ENCODE results near the gene CADM2. TPM values are rescaled to one million over a fixed set of nuclear protein-coding genes. Genes with fewer than 3 reads are reported as not detected.
"Not testable (repeated sequence)": the region's sequence is repeated elsewhere in the genome, so short reads cannot be mapped to it uniquely, and the experiment has no call there.

The CADM2 gene
- total and polyA plus RNA-seq, 2 donors from 2014 or later, result 0.06 to 0.25 TPM

DNA sequence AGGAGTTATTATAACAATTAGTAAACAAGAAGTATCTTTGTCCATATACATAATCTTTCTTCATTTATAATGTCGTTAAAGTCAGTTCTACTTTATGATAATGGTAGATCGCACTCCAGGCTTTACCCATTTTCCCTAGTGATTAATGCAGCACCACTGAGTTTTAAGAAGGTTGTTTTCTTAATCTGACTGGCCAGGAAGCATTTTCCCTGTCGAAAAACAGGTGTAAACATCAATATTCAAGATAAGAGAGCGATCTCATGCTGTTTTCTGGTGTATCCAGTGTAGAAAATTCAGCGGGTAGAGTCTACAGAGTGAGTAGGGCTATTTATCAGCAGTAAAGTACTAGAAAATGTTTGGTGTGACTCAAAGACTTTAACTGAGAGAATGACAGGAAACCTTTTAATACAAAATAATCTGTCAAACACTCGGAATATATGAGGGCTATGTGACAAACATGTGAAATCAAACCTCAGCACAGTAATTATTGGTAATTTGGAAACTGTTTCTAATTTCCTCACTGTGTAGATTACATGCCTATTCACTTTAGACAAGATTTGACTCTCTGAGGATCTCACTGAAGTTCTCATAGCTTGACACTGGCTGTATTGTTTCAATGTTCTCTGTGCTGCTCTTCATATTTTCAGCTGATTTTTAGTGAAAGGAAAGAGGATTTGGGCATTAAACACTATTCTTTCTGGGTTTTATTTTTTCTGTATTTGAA is 1019.0 kb downstream of the CADM2 start:
- Histone ChIP-seq H3K4me3 (ENCODE audit: low read length in 3 of 3) (no peak overlapping the region), H3K27me3 (ENCODE audit: control insufficient read depth, insufficient read depth, low read length) (no peaks in the 10 kb centered on the region), H3K36me3 (ENCODE audit: control insufficient read depth in 2 of 3, insufficient read depth in 3 of 3, low read length in 3 of 3) (no peaks in the 10 kb centered on the region), H3K27ac (ENCODE audit: low read depth in 2 of 2, low read length in 2 of 2) (no peak overlapping the region), H3K4me1 (ENCODE audit: control insufficient read depth in 2 of 3, insufficient read depth in 2 of 3, low read depth in 1 of 3, low read length in 3 of 3) (no peaks in the 10 kb centered on the region), H3K9ac (ENCODE audit: low read length in 3 of 3) (no peak overlapping the region), H3K9me3 (ENCODE audit: control insufficient read depth in 2 of 3, insufficient read depth in 1 of 3, low read length in 3 of 3) (no peaks in the 10 kb centered on the region)
- FAIRE-seq (no peak), DNase-seq (no peak)
- intact Hi-C loops (cut with DNase I), result no loop called here
- TF ChIP-seq, protein P1, sequence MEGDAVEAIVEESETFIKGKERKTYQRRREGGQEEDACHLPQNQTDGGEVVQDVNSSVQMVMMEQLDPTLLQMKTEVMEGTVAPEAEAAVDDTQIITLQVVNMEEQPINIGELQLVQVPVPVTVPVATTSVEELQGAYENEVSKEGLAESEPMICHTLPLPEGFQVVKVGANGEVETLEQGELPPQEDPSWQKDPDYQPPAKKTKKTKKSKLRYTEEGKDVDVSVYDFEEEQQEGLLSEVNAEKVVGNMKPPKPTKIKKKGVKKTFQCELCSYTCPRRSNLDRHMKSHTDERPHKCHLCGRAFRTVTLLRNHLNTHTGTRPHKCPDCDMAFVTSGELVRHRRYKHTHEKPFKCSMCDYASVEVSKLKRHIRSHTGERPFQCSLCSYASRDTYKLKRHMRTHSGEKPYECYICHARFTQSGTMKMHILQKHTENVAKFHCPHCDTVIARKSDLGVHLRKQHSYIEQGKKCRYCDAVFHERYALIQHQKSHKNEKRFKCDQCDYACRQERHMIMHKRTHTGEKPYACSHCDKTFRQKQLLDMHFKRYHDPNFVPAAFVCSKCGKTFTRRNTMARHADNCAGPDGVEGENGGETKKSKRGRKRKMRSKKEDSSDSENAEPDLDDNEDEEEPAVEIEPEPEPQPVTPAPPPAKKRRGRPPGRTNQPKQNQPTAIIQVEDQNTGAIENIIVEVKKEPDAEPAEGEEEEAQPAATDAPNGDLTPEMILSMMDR (IDR thresholded peaks at IDR 0.05; ENCODE audit: borderline replicate concordance, extremely low read depth, insufficient read depth), result no peak

DNA sequence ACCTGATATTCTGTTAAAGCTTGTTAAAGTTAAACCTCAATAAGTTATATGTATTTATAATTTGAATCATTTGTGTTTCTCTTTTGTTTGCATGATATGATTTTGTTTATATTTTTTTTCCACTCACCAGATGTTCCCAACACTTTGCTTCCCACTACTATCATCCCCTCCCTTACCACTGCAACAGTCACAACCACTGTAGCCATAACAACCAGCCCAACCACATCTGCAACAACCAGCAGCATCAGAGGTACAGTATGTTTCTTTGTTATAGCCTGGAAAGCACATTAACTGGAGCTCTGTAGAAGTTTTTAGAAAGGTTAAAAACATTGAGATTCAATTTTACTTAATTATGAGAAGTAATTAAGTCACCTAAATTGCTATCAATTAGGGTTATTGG is 1020.2 kb downstream of the CADM2 start:
- no peaks in the 10 kb centered on the region for H3K27me3 ChIP-seq (ENCODE audit: control insufficient read depth, insufficient read depth, low read length)
- no peak overlapping the region for H3K27ac ChIP-seq (ENCODE audit: low read depth in 2 of 2, low read length in 2 of 2)
- H3K4me3 ChIP-seq (ENCODE audit: low read length in 3 of 3), result no peak overlapping the region
- no peak overlapping the region for H3K9ac ChIP-seq (ENCODE audit: low read length in 3 of 3)
- no peaks in the 10 kb centered on the region for H3K4me1 ChIP-seq (ENCODE audit: control insufficient read depth in 2 of 3, insufficient read depth in 2 of 3, low read depth in 1 of 3, low read length in 3 of 3)
- FAIRE-seq, result no peak
- intact Hi-C loops (cut with DNase I), result no loop called here
- DNase-seq, result no peak
- no peaks in the 10 kb centered on the region for H3K9me3 ChIP-seq (ENCODE audit: control insufficient read depth in 2 of 3, insufficient read depth in 1 of 3, low read length in 3 of 3)
- TF ChIP-seq, protein P1 (IDR thresholded peaks at IDR 0.05; ENCODE audit: borderline replicate concordance, extremely low read depth, insufficient read depth), result no peak
- no peaks in the 10 kb centered on the region for H3K36me3 ChIP-seq (ENCODE audit: control insufficient read depth in 2 of 3, insufficient read depth in 3 of 3, low read length in 3 of 3)

DNA sequence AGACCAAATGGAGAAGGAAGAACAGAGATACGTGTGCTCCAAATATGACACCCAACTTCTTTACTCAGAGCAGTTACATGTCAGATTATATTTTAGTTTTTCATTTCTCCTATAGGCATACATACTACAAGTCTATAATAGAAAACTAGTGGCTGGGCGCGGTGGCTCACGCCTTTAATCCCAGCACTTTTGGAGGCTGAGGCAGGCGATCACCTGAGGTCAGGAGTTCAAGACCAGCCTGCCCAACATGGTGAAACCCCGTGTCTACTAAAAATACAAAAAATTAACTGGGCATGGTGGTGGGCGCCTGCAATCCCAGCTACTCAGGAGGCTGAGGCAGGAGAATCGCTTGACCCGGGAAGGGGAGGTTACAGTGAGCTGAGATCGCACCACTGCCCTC is 1030.8 kb downstream of the CADM2 start:
- H3K9me3 ChIP-seq (ENCODE audit: control insufficient read depth in 2 of 3, insufficient read depth in 1 of 3, low read length in 3 of 3); H3K27me3 ChIP-seq (ENCODE audit: control insufficient read depth, insufficient read depth, low read length); H3K9ac ChIP-seq (ENCODE audit: low read length in 3 of 3); DNase-seq; FAIRE-seq; H3K4me3 ChIP-seq (ENCODE audit: low read length in 3 of 3); H3K27ac ChIP-seq (ENCODE audit: low read depth in 2 of 2, low read length in 2 of 2); H3K36me3 ChIP-seq (ENCODE audit: control insufficient read depth in 2 of 3, insufficient read depth in 3 of 3, low read length in 3 of 3); H3K4me1 ChIP-seq (ENCODE audit: control insufficient read depth in 2 of 3, insufficient read depth in 2 of 3, low read depth in 1 of 3, low read length in 3 of 3); intact Hi-C loops (cut with DNase I): not testable (repeated sequence)

DNA sequence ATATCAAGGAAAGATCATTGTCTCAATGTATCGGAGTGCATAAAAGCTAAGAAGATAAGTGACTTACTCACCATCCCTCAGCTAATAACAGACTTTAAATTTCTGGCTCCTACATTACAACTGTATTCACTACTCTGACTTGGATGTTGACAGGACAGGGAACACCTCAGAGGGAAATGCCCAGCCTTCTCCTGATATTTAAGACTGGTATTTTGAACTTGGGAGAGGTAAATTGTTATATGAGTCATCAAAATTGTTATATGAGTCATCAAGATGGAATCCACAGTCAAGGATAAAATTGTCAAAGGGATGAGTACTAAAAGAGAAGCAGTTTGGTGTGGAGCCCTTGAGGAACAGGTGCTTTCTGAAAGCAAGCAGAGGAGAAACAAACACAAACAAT is 1070.8 kb downstream of the CADM2 start:
- Histone ChIP-seq H3K9me3 (ENCODE audit: control insufficient read depth in 2 of 3, insufficient read depth in 1 of 3, low read length in 3 of 3) (no peaks in the 10 kb centered on the region), H3K9ac (ENCODE audit: low read length in 3 of 3) (no peak overlapping the region), H3K4me1 (ENCODE audit: control insufficient read depth in 2 of 3, insufficient read depth in 2 of 3, low read depth in 1 of 3, low read length in 3 of 3) (no peaks in the 10 kb centered on the region), H3K36me3 (ENCODE audit: control insufficient read depth in 2 of 3, insufficient read depth in 3 of 3, low read length in 3 of 3) (no peaks in the 10 kb centered on the region), H3K27ac (ENCODE audit: low read depth in 2 of 2, low read length in 2 of 2) (no peak overlapping the region), H3K27me3 (ENCODE audit: control insufficient read depth, insufficient read depth, low read length) (no peaks in the 10 kb centered on the region), H3K4me3 (ENCODE audit: low read length in 3 of 3) (no peak overlapping the region)
- FAIRE-seq (no peak), DNase-seq (no peak)
- TF ChIP-seq, protein P1 (IDR thresholded peaks at IDR 0.05; ENCODE audit: borderline replicate concordance, extremely low read depth, insufficient read depth), result no peak
- intact Hi-C loops (cut with DNase I), result no loop called here

Data from kidney (tissue), 14 donors.